Endothelial cell (in vitro differentiated cells): ENCODE measurements around the gene OAF. TPM values are rescaled to one million over a fixed set of nuclear protein-coding genes. Genes with fewer than 3 reads are reported as not detected.
A peak's percentile ranks its signal among the peaks of the same experiment; 100 is the strongest.

Source experiments
- DNase-seq: peaks from one replicate; pipeline ENCODE4 v3.0.0; 2021; ENCODE audit warnings: low spot score
- H3K27ac Mint-ChIP-seq: one replicate; pipeline ENCODE4 v1.8.0; 2021; ENCODE audit warnings: mixed read lengths, inconsistent platforms; ENCODE audit not compliant: unreplicated experiment
- H3K27me3 Mint-ChIP-seq: one replicate; pipeline ENCODE4 v1.8.0; 2021; ENCODE audit warnings: mild to moderate bottlenecking, moderate library complexity, mixed read lengths, inconsistent platforms; ENCODE audit not compliant: unreplicated experiment
- H3K36me3 Mint-ChIP-seq: one replicate; pipeline ENCODE4 v1.8.0; 2021; ENCODE audit warnings: mild to moderate bottlenecking, low read depth, mixed read lengths, inconsistent platforms; ENCODE audit not compliant: unreplicated experiment
- H3K4me1 Mint-ChIP-seq: one replicate; pipeline ENCODE4 v1.8.0; 2021; ENCODE audit warnings: mild to moderate bottlenecking, mixed read lengths, inconsistent platforms; ENCODE audit not compliant: unreplicated experiment
- H3K4me3 Mint-ChIP-seq: one replicate; pipeline ENCODE4 v1.8.0; 2021; ENCODE audit warnings: mild to moderate bottlenecking, mixed read lengths, inconsistent platforms; ENCODE audit not compliant: unreplicated experiment
- H3K9me3 Mint-ChIP-seq: one replicate; pipeline ENCODE4 v1.8.0; 2021; ENCODE audit warnings: mixed read lengths, inconsistent platforms; ENCODE audit not compliant: unreplicated experiment
- CTCF ChIP-seq: fragments of 200-600 bp; sonication (generic); IDR thresholded peaks from one replicate; pipeline ENCODE4 v1.5.0; 2021; ENCODE audit warnings: antibody characterized with exemption; ENCODE audit not compliant: unreplicated experiment
- total RNA-seq: library from RNA; stranded (reverse); fragmentation: NEBNext Ultra II Directional; extraction: Animal tissue kit (Norgen Biotek cat#: 25700); gene quantifications from one replicate; pipeline ENCODE4 v1.2.1, GENCODE V29; 2021; ENCODE audit not compliant: unreplicated experiment

The OAF gene
- total RNA-seq, 1 donor from 2014 or later = 15.5 TPM

- Mint-ChIP-seq H3K36me3 (peaks cover 4% of the 10 kb centered on the region), H3K4me3 (no peak overlapping the region), H3K27ac (no peak overlapping the region), H3K4me1 (peaks cover 22% of the 10 kb centered on the region), H3K27me3 (peaks cover 9% of the 10 kb centered on the region), H3K9me3 (no peaks in the 10 kb centered on the region)
- TF ChIP-seq CTCF = peak; percentile 23
- no peak for DNase-seq
Observed at GRCh38 chr11:120180551-120181232, 30.1 kb upstream of the OAF start.

DNA sequence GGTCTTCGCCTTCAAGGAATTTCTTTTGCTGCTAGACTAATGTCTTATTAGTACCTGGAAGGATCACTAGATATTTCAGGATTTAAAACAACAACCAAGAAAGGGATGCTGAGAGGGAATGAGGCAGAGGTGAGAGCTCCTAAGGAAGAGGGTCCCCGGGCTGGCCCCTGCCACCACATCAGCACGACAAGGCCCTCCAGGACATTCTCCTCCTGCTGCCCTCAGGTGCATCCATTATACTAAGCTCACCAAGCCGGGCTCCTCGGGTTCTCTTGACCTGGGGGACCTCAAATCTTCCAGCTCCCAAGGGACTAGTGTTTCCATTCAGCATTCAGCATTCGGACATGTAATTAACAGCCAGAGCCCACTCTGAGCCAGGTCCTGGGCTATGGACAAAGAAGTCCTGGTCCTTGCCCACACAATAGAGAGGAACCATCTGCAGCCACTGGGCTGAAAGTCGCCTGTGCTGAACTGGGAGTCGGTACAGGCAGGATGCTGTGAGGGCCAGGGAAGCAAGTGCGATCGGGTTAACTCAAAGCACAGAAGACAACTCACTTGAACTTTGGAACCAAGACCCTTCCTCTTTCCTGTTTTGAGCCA lies 29.4 kb upstream of the OAF start:
- peaks cover 7% of the 10 kb centered on the region for H3K27me3 Mint-ChIP-seq
- peaks cover 24% of the 10 kb centered on the region for H3K4me1 Mint-ChIP-seq

GRCh38 chr11:120182372-120182771 lies 28.5 kb upstream of the OAF start:
- H3K9me3 Mint-ChIP-seq = no peaks in the 10 kb centered on the region
- no peak for TF ChIP-seq CTCF
- peaks cover 13% of the 10 kb centered on the region for H3K27me3 Mint-ChIP-seq
- DNase-seq = no peak
- no peak overlapping the region for H3K4me3 Mint-ChIP-seq
- peaks cover 32% of the 10 kb centered on the region for H3K4me1 Mint-ChIP-seq
- H3K36me3 Mint-ChIP-seq = peaks cover 4% of the 10 kb centered on the region
- H3K27ac Mint-ChIP-seq = no peak overlapping the region

More for the DNA sequence above, 29.4 kb upstream of the OAF start:
- Mint-ChIP-seq H3K36me3 (peaks cover 4% of the 10 kb centered on the region), H3K9me3 (no peaks in the 10 kb centered on the region), H3K27ac (no peak overlapping the region), H3K4me3 (no peak overlapping the region)
- no peak for DNase-seq
- TF ChIP-seq CTCF = no peak

GRCh38 chr11:120182790-120183491 lies 27.9 kb upstream of the OAF start:
- peak; percentile 65 for DNase-seq
- no peak overlapping the region for H3K27ac Mint-ChIP-seq

More at GRCh38 chr11:120182790-120183491, 27.9 kb upstream of the OAF start:
- H3K4me3 Mint-ChIP-seq = no peak overlapping the region
- no peaks in the 10 kb centered on the region for H3K36me3 Mint-ChIP-seq
- peaks cover 34% of the 10 kb centered on the region for H3K4me1 Mint-ChIP-seq
- no peaks in the 10 kb centered on the region for H3K9me3 Mint-ChIP-seq
- peak; percentile 20 for TF ChIP-seq CTCF
- H3K27me3 Mint-ChIP-seq = peaks cover 13% of the 10 kb centered on the region
